ENCODE measurements around the gene STYXL1.

GRCh38 chr7:76050545-76050944 is 2.7 kb upstream of the STYXL1 start:
- no peak for TF ChIP-seq CTCF (IDR thresholded peaks at IDR 0.05)
- no peak for TF ChIP-seq POLR2A (IDR thresholded peaks at IDR 0.05)
